DMS 273 treated with DMSO at 0.1 percent for 48 hours (cell line): ENCODE data around the gene TMEM107.
"Not testable (repeated sequence)": the region's sequence is repeated elsewhere in the genome, so short reads cannot be mapped to it uniquely, and the experiment has no call there.

Source experiments
- DNase-seq: peaks from one replicate; lab custom pipeline; 2025; lab: John Stamatoyannopoulos, UW

The TMEM107 gene

DNA sequence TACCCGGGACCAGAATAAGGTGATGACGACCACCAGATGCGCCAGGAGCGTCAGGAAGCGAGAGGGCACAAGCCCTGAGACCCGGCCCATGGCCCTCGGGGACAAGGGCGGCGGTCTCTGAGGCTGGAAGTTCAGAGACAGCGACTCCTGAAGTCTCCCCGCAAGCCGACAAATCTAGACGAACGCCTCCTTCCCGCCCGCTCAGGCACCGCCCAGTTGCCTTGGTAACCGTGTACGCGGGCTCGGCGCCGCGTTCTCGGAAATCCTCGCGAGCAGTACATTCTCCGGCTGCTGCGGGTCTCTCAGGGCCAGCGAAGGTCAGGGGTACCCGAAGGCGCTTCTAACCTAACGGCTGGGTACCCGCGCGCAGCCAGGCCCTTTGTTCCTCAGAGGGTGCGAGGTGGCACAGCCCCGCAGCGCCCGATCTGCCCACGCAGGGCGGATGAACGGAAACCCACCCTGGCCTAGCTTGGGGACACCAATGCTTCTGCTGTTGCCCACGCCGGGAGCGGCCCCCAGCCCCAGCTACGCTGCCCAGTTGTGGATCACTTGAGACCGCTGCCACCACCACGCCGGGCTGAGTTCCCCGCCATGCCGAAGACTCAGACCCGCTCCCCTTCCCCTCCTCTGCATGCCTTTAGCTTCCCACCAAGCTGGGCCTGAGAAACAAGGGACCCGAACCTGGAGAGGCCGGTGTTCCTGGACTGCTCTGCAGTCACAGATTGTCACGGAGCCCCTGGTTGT lies at the start of gene TMEM107:
TSS of gene TMEM107 (minus strand) at position 184 of the 744 bp plus-strand sequence. CDS start at position 90, 94 bp downstream.
- DNase-seq = peak; percentile 41

- no peak for DNase-seq
Measured at GRCh38 chr17:8224891-8225812, 49.0 kb upstream of the TMEM107 start.

DNA sequence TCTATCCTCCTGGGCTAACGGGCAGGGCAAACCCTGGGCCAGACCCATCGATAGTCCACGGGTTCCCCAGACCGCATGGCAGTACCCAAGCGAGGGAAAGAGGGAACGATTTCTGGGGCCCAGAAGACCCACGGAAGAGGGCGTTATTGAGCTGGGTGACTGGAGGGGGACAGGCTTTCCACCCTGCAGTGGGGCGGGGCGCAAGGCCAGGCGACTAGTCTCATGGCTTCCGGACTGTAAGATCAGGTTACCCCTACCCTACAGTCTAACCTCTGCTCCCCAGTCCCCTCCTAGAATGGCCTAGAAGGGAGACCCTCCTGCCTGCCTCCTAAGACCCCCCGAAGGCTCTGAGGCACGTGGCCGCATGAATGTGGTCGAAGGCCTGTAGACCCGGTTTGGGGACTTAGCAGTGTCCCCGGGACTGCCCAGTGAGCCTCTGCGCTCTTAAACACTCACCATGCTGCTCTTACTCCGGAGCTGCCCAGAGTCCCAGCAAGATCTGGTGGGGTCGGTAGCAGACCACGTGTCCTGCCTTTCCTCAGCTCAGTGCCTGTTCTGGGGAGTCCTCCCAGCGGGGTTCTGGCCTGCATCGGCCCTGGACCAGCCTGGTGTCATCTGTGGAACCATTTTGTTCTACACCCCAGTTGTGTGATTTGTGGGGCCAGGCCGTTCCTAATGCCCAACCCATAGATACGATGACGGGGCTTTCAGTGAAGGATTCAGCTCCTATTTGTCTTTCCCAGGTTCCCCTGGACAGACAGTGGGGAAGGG lies 47.4 kb upstream of the TMEM107 start:
- peak; percentile 31 for DNase-seq

- peak; percentile 91 for DNase-seq
Measured at GRCh38 chr17:8222630-8223355, 46.6 kb upstream of the TMEM107 start.

- no peak for DNase-seq
Measured at GRCh38 chr17:8222380-8222629, 46.1 kb upstream of the TMEM107 start.

DNA sequence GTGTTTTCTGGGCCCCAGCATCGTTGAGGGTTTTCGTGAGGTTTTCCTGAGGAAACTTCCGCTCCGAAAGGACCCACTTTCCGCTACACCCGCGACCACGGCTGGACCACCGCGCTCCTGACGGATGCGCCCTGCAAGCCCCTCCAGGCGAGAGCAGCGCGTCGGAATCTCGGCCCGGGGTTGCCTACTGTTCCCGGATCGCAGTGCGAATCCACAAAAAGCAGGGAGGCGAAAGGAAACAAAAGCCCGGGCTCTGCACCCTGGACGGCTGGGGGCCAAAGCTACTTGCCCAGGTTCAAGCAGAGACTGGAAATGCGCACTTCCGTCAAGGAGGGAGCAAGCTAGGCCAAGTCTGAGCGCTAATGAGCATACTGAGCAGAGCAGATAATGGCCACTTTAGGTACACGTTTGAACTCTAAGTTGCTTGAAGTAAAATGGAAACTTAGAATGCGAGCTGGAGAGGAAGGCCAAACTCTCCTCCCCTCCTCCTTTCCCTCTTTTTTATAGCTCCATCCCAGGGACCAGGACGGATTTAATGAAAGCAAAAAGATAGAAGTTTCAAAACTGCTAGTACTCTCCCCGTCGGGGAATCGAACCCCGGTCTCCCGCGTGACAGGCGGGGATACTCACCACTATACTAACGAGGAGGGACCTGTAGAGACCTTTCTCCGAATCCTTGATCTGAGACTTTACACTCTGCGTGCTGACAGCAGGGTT lies 45.6 kb upstream of the TMEM107 start:
- DNase-seq = peak; percentile 77

DNA sequence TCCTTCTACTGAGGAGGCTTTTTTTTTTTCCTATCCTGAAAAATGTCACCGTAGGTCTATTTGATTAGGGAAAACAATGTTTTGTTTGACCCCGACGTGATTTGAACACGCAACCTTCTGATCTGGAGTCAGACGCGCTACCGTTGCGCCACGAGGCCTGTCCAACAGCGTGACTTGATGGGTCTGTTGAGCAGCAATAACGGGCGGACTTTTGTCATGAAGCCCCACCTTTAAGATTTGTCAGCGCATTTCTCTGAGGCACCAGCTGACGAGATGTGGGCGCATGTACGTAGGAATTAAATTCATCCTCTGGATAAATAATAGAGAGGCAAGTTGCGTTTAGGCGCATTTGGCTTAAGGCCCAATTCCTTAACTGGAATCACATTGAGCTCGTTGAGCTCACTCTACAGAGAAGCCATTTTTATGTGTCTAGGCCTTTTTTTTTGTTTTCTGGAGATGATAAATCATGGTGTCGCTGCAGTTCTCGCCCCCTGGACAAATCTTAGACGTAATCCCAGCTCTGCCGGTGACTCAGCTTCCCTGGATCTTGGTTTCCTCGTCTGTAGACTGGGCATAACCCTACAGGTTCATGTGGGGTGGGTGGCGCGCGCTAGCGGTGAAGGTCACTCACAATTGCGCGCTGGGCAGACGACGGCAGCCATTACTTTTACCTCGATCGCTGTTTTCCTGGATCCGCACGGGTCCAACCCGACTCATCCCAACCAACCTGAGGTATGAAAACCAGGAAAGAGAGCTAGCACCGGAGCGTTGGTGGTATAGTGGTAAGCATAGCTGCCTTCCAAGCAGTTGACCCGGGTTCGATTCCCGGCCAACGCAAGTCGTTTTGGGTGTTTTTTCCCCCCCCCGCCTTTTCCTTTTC lies 44.8 kb upstream of the TMEM107 start:
- DNase-seq = peak; percentile 89

GRCh38 chr17:8214000-8214399 lies 37.8 kb upstream of the TMEM107 start:
- not testable (repeated sequence) for DNase-seq

GRCh38 chr17:8212312-8213180 lies 36.4 kb upstream of the TMEM107 start:
- no peak for DNase-seq

- no peak for DNase-seq
Measured at GRCh38 chr17:8210761-8211458, 34.7 kb upstream of the TMEM107 start.

- peak; percentile 81 for DNase-seq
Measured at GRCh38 chr17:8209907-8210760, 34.0 kb upstream of the TMEM107 start, which contains the start of gene AURKB. Gene AURKB, minus strand, starts transcription at chr17:8210575. Its CDS starts 351 bp downstream, at chr17:8210224.

GRCh38 chr17:8206536-8206935 lies 30.4 kb upstream of the TMEM107 start:
- no peak for DNase-seq

DNA sequence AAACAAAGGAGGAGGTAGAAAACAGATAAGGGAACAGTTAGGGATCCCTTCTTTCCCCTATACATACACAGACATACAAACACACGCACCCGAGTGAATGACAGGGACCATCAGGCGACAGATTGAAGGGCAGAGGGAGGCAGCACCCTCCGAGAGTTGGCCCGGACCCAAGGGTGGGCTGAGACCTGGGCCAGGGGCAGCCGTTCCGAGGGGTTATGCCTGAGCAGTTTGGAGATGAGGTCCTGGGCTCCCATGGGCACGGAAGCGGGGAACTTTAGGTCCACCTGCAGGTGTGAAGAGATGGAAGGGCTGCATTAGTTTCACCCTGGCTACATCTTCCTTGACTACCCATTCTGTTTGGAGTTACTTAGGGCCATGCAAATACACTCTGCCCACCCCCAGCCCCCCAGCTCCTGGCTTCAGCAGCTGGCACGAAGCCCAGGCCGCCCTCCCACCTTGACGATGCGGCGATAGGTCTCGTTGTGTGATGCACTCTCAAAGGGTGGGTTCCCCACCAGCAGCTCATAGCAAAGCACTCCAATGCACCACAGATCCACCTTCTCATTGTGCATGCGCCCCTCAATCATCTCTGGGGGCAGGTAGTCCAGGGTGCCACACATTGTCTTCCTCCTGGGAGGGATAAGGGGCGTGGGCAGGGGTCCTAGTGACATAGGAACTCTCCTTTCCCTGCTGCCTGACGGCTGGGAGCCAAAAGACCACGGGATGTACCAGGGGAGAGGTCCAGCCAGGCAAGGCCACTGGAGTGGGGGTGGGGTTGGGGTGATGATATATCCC lies 28.8 kb upstream of the TMEM107 start:
- DNase-seq = no peak

DNA sequence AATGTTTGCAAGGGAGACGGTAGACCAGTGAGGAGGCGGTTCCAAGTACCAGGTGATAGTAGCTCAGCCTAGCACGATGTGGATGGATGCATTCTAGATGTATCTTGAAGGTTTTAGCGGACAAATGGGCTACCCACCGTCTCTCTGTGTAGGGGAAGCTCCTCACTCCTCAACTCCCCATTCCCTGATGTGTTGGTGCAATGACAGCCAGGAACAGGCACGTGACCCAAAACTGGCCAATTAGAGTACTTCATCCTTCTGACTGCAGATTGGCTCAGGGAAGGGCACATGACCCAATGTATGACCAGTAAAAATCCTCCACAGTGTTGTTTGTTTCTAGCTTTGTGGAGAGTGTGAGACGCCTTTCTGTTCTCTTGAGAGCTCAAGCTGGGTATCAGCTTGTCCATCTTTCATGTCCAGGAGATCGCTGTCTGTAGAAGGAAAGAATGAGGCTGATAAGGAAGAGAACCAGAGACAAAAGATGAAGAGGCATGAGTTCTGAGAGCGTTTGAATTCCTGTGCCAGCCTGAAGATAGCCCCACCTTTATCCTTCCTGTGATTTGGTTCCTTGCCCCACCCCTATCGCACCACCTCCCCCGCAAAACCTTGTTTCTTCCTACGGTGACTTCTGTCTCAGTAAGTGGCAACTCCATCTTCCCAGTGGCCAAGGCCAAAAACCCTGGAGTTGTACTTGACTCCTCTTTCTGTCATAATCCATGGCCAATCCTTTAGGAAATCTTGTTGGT lies 16.1 kb upstream of the TMEM107 start:
- no peak for DNase-seq

DNA sequence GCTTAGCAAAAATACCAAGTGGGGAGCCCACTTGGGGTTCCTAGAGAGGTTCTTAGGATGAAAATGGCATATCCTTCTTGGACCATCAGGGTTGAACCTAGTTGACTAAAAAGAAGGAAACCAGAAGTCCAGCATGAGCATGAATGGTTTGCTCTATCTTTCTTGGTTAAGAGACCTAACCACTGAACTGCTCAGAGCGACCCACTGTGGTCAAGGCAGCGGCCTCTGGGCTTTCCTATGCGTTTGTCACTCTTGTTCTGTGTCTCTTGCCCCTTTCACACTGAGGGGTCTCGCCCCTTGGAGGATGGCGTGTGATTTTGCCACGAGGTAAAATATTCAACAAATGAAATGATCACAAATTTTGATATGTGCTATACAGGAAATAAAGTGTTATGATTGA lies 14.3 kb upstream of the TMEM107 start:
- DNase-seq = no peak
